Caco-2 (cell line): ENCODE measurements around the gene ZSCAN21. TPM values are rescaled to one million over a fixed set of nuclear protein-coding genes. Genes with fewer than 3 reads are reported as not detected.

ENCODE experiments used
- BruUV-seq: library from RNA; stranded (reverse); fragments of 400-500 nt; replicated peaks from 2 replicates; lab custom pipeline; 2021; lab: Mats Ljungman, UMichigan
- CTCF ChIA-PET: fragments of 300-600 bp; sonication (Branson Sonifier 250); formaldehyde crosslinking; loops from one replicate; lab custom pipeline; 2022; ENCODE audit warnings: antibody characterized with exemption; lab: Charles Lee
- POLR2A ChIA-PET: fragments of 300-600 bp; sonication (Branson Sonifier 250); formaldehyde crosslinking; loops from one replicate; lab custom pipeline; 2022; ENCODE audit warnings: antibody characterized with exemption; lab: Charles Lee
- DNase-seq, 2 experiments: peaks; one replicate each; pipeline versions ENCODE4 v3.0.0 to v3.0.0-alpha.2; 2020 to 2022
- H3K27me3 ChIP-seq: replicated peaks from 2 replicates; pipeline ENCODE4 v1.6.0; 2011; ENCODE audit warnings: low read length; ENCODE audit not compliant: control insufficient read depth, insufficient read depth
- H3K36me3 ChIP-seq: 2 replicates; pipeline ENCODE4 v1.5.1; 2011; ENCODE audit warnings: low read length; ENCODE audit not compliant: control insufficient read depth, insufficient read depth
- H3K4me1 ChIP-seq: fragments of 250-450 bp; sonication (Bioruptor Pico); 2 replicates; pipeline ENCODE4 v1.5.1; 2020; ENCODE audit warnings: mild to moderate bottlenecking
- H3K4me3 ChIP-seq: 2 replicates; pipeline ENCODE4 v1.5.1; 2011; ENCODE audit warnings: low read depth, mild to moderate bottlenecking, control low read depth, low read length
- H3K9me3 ChIP-seq: fragments of 250-450 bp; sonication (Bioruptor Pico); 2 replicates; pipeline ENCODE4 v1.5.1; 2020; ENCODE audit warnings: mild to moderate bottlenecking, moderate library complexity
- H3K27ac Mint-ChIP-seq: one replicate; pipeline ENCODE4 v1.8.0; 2022; ENCODE audit warnings: mixed read lengths; ENCODE audit not compliant: unreplicated experiment
- H3K27me3 Mint-ChIP-seq: one replicate; pipeline ENCODE4 v1.8.0; 2022; ENCODE audit warnings: mixed read lengths; ENCODE audit not compliant: insufficient read depth, unreplicated experiment
- H3K36me3 Mint-ChIP-seq: one replicate; pipeline ENCODE4 v1.8.0; 2022; ENCODE audit warnings: mild to moderate bottlenecking, mixed read lengths; ENCODE audit not compliant: insufficient read depth, unreplicated experiment
- H3K4me1 Mint-ChIP-seq: one replicate; pipeline ENCODE4 v1.8.0; 2022; ENCODE audit warnings: low read depth, mixed read lengths; ENCODE audit not compliant: unreplicated experiment
- H3K4me3 Mint-ChIP-seq: one replicate; pipeline ENCODE4 v1.8.0; 2022; ENCODE audit warnings: mild to moderate bottlenecking, moderate library complexity, mixed read lengths; ENCODE audit not compliant: unreplicated experiment
- H3K9me3 Mint-ChIP-seq: one replicate; pipeline ENCODE4 v1.8.0; 2022; ENCODE audit warnings: mixed read lengths; ENCODE audit not compliant: unreplicated experiment
- intact Hi-C: fragments of 100-400 bp; cut with micrococcal nuclease; formaldehyde crosslinking; loops from one replicate; pipeline ENCODE4 v1.10.0; 2022; ENCODE audit not compliant: unreplicated experiment
- total RNA-seq: library from RNA; stranded (reverse); gene quantifications from 2 replicates; pipeline ENCODE4 v1.2.3, GENCODE V29; 2022
- TF ChIP-seq, protein P1 (sequence below), 2 experiments: fragments of 200-600 bp in 1 of 2; IDR thresholded peaks; 1 replicate in 1 of 2; 2 replicates in 1 of 2; pipeline versions ENCODE4 v1.5.1 to v1.8.0; 2011 to 2022; ENCODE audit warnings: antibody characterized with exemption in 1 of 2, control low read depth in 1 of 2, inconsistent platforms in 1 of 2, low read depth in 1 of 2, low read length in 1 of 2, mild to moderate bottlenecking in 1 of 2, moderate library complexity in 1 of 2; ENCODE audit not compliant: insufficient read depth in 1 of 2, severe bottlenecking in 1 of 2, unreplicated experiment in 1 of 2

ZSCAN21 gene
- total RNA-seq, 1 experiment from 2014 or later: 16.7 TPM

- Mint-ChIP-seq H3K9me3 (no peaks in the 10 kb centered on the region), H3K36me3 (peaks cover 17% of the 10 kb centered on the region), H3K4me3 (no peak overlapping the region), H3K4me1 (peaks cover 13% of the 10 kb centered on the region), H3K27me3 (no peaks in the 10 kb centered on the region), H3K27ac (no peak overlapping the region)
- DNase-seq: no peak
- Histone ChIP-seq H3K4me3 (no peak overlapping the region), H3K36me3 (peaks cover 9% of the 10 kb centered on the region), H3K27me3 (no peaks in the 10 kb centered on the region), H3K9me3 (no peaks in the 10 kb centered on the region), H3K4me1 (peaks cover 23% of the 10 kb centered on the region)
- BruUV-seq: no TSS peak
- intact Hi-C loops: no loop called here
- TF ChIP-seq, protein P1, sequence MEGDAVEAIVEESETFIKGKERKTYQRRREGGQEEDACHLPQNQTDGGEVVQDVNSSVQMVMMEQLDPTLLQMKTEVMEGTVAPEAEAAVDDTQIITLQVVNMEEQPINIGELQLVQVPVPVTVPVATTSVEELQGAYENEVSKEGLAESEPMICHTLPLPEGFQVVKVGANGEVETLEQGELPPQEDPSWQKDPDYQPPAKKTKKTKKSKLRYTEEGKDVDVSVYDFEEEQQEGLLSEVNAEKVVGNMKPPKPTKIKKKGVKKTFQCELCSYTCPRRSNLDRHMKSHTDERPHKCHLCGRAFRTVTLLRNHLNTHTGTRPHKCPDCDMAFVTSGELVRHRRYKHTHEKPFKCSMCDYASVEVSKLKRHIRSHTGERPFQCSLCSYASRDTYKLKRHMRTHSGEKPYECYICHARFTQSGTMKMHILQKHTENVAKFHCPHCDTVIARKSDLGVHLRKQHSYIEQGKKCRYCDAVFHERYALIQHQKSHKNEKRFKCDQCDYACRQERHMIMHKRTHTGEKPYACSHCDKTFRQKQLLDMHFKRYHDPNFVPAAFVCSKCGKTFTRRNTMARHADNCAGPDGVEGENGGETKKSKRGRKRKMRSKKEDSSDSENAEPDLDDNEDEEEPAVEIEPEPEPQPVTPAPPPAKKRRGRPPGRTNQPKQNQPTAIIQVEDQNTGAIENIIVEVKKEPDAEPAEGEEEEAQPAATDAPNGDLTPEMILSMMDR (IDR thresholded peaks at IDR 0.05; ENCODE audit: insufficient read depth in 1 of 2, low read depth in 1 of 2, low read length in 1 of 2, severe bottlenecking in 1 of 2, unreplicated experiment in 1 of 2): no peak
- CTCF ChIA-PET: no interaction called here
- POLR2A ChIA-PET: no interaction called here
Measured at GRCh38 chr7:100038326-100038725, 11.2 kb upstream of the ZSCAN21 start.

GRCh38 chr7:100040575-100040974 is 9.0 kb upstream of the ZSCAN21 start:
- H3K9me3 Mint-ChIP-seq: peaks cover 5% of the 10 kb centered on the region
- Histone ChIP-seq H3K36me3 (peaks cover 3% of the 10 kb centered on the region; the same call in 1 of the 2 replicates), H3K4me1 (peaks cover 13% of the 10 kb centered on the region), H3K9me3 (no peaks in the 10 kb centered on the region), H3K4me3 (no peak overlapping the region), H3K27me3 (no peaks in the 10 kb centered on the region)
- no peak for DNase-seq
- no peak overlapping the region for H3K4me3 Mint-ChIP-seq
- ChIA-PET POLR2A (interaction anchor here (0.6 kb wide), 1 partner anchor 123 kb away, joined by 3 read pairs; no protein-coding TSS in a partner anchor), CTCF (no interaction called here)
- no peaks in the 10 kb centered on the region for H3K27me3 Mint-ChIP-seq
- TF ChIP-seq, protein P1 (IDR thresholded peaks at IDR 0.05; ENCODE audit: insufficient read depth in 1 of 2, low read depth in 1 of 2, low read length in 1 of 2, severe bottlenecking in 1 of 2, unreplicated experiment in 1 of 2): no peak
- no TSS peak for BruUV-seq
- H3K36me3 Mint-ChIP-seq: peaks cover 11% of the 10 kb centered on the region
- H3K4me1 Mint-ChIP-seq: peaks cover 7% of the 10 kb centered on the region
- no peak overlapping the region for H3K27ac Mint-ChIP-seq
- intact Hi-C loops: no loop called here

DNA sequence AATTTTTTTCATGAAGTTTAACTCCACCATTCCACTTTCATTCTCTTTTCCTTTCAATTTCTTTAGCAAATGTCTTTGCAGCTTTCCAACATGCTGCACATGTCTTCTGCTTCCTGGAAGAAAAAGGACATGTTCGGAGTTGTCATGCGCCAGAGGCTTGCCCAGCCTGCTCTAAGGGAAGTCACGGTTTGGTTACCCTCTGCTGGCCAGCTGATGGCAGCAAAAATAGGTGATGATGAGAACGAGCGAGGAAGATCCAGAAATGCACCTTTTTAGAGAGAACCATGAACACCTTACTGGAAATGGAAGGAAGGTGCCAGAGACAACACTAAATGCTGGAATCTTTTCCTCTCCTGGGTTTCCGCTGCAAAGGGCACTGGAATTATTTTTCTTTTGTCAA is 4.9 kb upstream of the ZSCAN21 start:
- intact Hi-C loops: no loop called here
- H3K4me1 Mint-ChIP-seq: peaks cover 7% of the 10 kb centered on the region
- no TSS peak for BruUV-seq
- H3K27me3 ChIP-seq: no peaks in the 10 kb centered on the region
- no peaks in the 10 kb centered on the region for H3K9me3 ChIP-seq
- peaks cover 13% of the 10 kb centered on the region for H3K4me1 ChIP-seq
- ChIA-PET CTCF (interaction anchor here (0.6 kb wide), 1 partner anchor 58 kb away, joined by 4 read pairs; no protein-coding TSS in a partner anchor), POLR2A (no interaction called here)
- TF ChIP-seq, protein P1 (IDR thresholded peaks at IDR 0.05; ENCODE audit: insufficient read depth in 1 of 2, low read depth in 1 of 2, low read length in 1 of 2, severe bottlenecking in 1 of 2, unreplicated experiment in 1 of 2): peak in 1 of 2 experiments; percentile 37
- H3K4me3 ChIP-seq: no peak overlapping the region
- DNase-seq: peak; percentile 29 to 42
- no peak overlapping the region for H3K4me3 Mint-ChIP-seq
- no peak overlapping the region for H3K27ac Mint-ChIP-seq
- peaks cover 4% of the 10 kb centered on the region for H3K36me3 Mint-ChIP-seq
- no peaks in the 10 kb centered on the region for H3K36me3 ChIP-seq
- H3K27me3 Mint-ChIP-seq: no peaks in the 10 kb centered on the region
- peaks cover 5% of the 10 kb centered on the region for H3K9me3 Mint-ChIP-seq
